Gastrocnemius medialis (tissue), 4 donors: ENCODE results near the gene MEGF11.

Experiments
- CTCF ChIP-seq, 5 experiments: fragments of 450-650 bp in 3 of 5; fragments of 200-600 bp in 2 of 5; sonication (generic) in 2 of 5; IDR thresholded peaks in 4 of 5; conservative IDR thresholded peaks in 1 of 5; 1 replicate in 4 of 5; 2 replicates in 1 of 5; pipeline ENCODE4 v1.5.1; 2016 to 2019; ENCODE audit warnings: antibody characterized with exemption in 5 of 5, mild to moderate bottlenecking in 3 of 5, moderate library complexity in 3 of 5
- POLR2A ChIP-seq, 2 donors: fragments of 450-650 bp; IDR thresholded peaks; one replicate each; pipeline ENCODE4 v1.6.1; 2017; ENCODE audit warnings: antibody characterized with exemption in 2 of 2, mild to moderate bottlenecking in 2 of 2, moderate library complexity in 2 of 2

- TF ChIP-seq CTCF (IDR thresholded peaks at IDR 0.05 in 4 of 5, conservative IDR thresholded peaks at IDR 0.05 in 1 of 5), result no peak
- TF ChIP-seq POLR2A (IDR thresholded peaks at IDR 0.05), result no peak
Measured at GRCh38 chr15:66252685-66253417, 699 bp downstream of the MEGF11 start.
